ENCODE measurements around the gene ACSL5.

ACSL5 gene

GRCh38 chr10:112373912-112374338 is at the start of gene ACSL5:
TSS of gene ACSL5 (plus strand) at chr10:112374116. CDS start at chr10:112394947, 20,831 bp downstream.
- H3K4me3 ChIP-seq (ENCODE audit: low read depth in 1 of 2, low read length in 2 of 2) = no peak within 1 kb of the TSS
- no peak within 1 kb of the TSS for H3K27ac ChIP-seq (ENCODE audit: low read depth, low read length)
- no peaks in the 10 kb centered on the region for H3K4me1 ChIP-seq (ENCODE audit: insufficient read depth, low read length)
- H3K9me3 ChIP-seq (ENCODE audit: low read length) = no peaks in the 10 kb centered on the region
- no peaks in the 10 kb centered on the region for H3K27me3 ChIP-seq (ENCODE audit: control insufficient read depth in 1 of 2, insufficient read depth in 2 of 2, low read length in 2 of 2)
- no peak within 1 kb of the TSS for H3K9ac ChIP-seq (ENCODE audit: low read length)
- no peaks in the 10 kb centered on the region for H3K36me3 ChIP-seq (ENCODE audit: insufficient read depth, low read length)

GRCh38 chr10:112327678-112328077 is 46.2 kb upstream of the ACSL5 start:
- H3K27ac ChIP-seq (ENCODE audit: low read depth, low read length) = no peak overlapping the region
- no peaks in the 10 kb centered on the region for H3K27me3 ChIP-seq (ENCODE audit: control insufficient read depth in 1 of 2, insufficient read depth in 2 of 2, low read length in 2 of 2)
- no peak overlapping the region for H3K9ac ChIP-seq (ENCODE audit: low read length)
- H3K9me3 ChIP-seq (ENCODE audit: low read length) = no peaks in the 10 kb centered on the region
- no peak overlapping the region for H3K4me3 ChIP-seq (ENCODE audit: low read depth in 1 of 2, low read length in 2 of 2)
- H3K4me1 ChIP-seq (ENCODE audit: insufficient read depth, low read length) = no peaks in the 10 kb centered on the region
- no peaks in the 10 kb centered on the region for H3K36me3 ChIP-seq (ENCODE audit: insufficient read depth, low read length)

- no peak overlapping the region for H3K27ac ChIP-seq (ENCODE audit: low read depth, low read length)
- no peaks in the 10 kb centered on the region for H3K9me3 ChIP-seq (ENCODE audit: low read length)
- no peaks in the 10 kb centered on the region for H3K27me3 ChIP-seq (ENCODE audit: control insufficient read depth in 1 of 2, insufficient read depth in 2 of 2, low read length in 2 of 2)
- no peaks in the 10 kb centered on the region for H3K4me1 ChIP-seq (ENCODE audit: insufficient read depth, low read length)
- no peak overlapping the region for H3K4me3 ChIP-seq (ENCODE audit: low read depth in 1 of 2, low read length in 2 of 2)
- no peak overlapping the region for H3K9ac ChIP-seq (ENCODE audit: low read length)
- H3K36me3 ChIP-seq (ENCODE audit: insufficient read depth, low read length) = no peaks in the 10 kb centered on the region
Observed at GRCh38 chr10:112330162-112330561, 43.8 kb upstream of the ACSL5 start.

- Histone ChIP-seq H3K27ac (ENCODE audit: low read depth, low read length) (no peak overlapping the region), H3K36me3 (ENCODE audit: insufficient read depth, low read length) (no peaks in the 10 kb centered on the region), H3K4me1 (ENCODE audit: insufficient read depth, low read length) (no peaks in the 10 kb centered on the region)
Observed at GRCh38 chr10:112330607-112331160, 43.2 kb upstream of the ACSL5 start.

GRCh38 chr10:112332022-112332421 is 41.9 kb upstream of the ACSL5 start:
- no peak overlapping the region for H3K4me3 ChIP-seq (ENCODE audit: low read depth in 1 of 2, low read length in 2 of 2)
- H3K36me3 ChIP-seq (ENCODE audit: insufficient read depth, low read length) = no peaks in the 10 kb centered on the region
- H3K9ac ChIP-seq (ENCODE audit: low read length) = no peak overlapping the region
- H3K27ac ChIP-seq (ENCODE audit: low read depth, low read length) = no peak overlapping the region
- no peaks in the 10 kb centered on the region for H3K4me1 ChIP-seq (ENCODE audit: insufficient read depth, low read length)
- no peaks in the 10 kb centered on the region for H3K9me3 ChIP-seq (ENCODE audit: low read length)
- no peaks in the 10 kb centered on the region for H3K27me3 ChIP-seq (ENCODE audit: control insufficient read depth in 1 of 2, insufficient read depth in 2 of 2, low read length in 2 of 2)

More at GRCh38 chr10:112330607-112331160, 43.2 kb upstream of the ACSL5 start:
- Histone ChIP-seq H3K4me3 (ENCODE audit: low read depth in 1 of 2, low read length in 2 of 2) (no peak overlapping the region), H3K9me3 (ENCODE audit: low read length) (no peaks in the 10 kb centered on the region), H3K27me3 (ENCODE audit: control insufficient read depth in 1 of 2, insufficient read depth in 2 of 2, low read length in 2 of 2) (no peaks in the 10 kb centered on the region), H3K9ac (ENCODE audit: low read length) (no peak overlapping the region)

- Histone ChIP-seq H3K4me1 (ENCODE audit: insufficient read depth, low read length) (no peaks in the 10 kb centered on the region), H3K27ac (ENCODE audit: low read depth, low read length) (no peak overlapping the region), H3K27me3 (ENCODE audit: control insufficient read depth in 1 of 2, insufficient read depth in 2 of 2, low read length in 2 of 2) (no peaks in the 10 kb centered on the region), H3K36me3 (ENCODE audit: insufficient read depth, low read length) (no peaks in the 10 kb centered on the region), H3K9me3 (ENCODE audit: low read length) (no peaks in the 10 kb centered on the region), H3K9ac (ENCODE audit: low read length) (no peak overlapping the region), H3K4me3 (ENCODE audit: low read depth in 1 of 2, low read length in 2 of 2) (no peak overlapping the region)
Observed at GRCh38 chr10:112332509-112333228, 41.2 kb upstream of the ACSL5 start.

- Histone ChIP-seq H3K9me3 (ENCODE audit: low read length) (no peaks in the 10 kb centered on the region), H3K4me1 (ENCODE audit: insufficient read depth, low read length) (no peaks in the 10 kb centered on the region), H3K4me3 (ENCODE audit: low read depth in 1 of 2, low read length in 2 of 2) (no peak overlapping the region), H3K27ac (ENCODE audit: low read depth, low read length) (no peak overlapping the region), H3K27me3 (ENCODE audit: control insufficient read depth in 1 of 2, insufficient read depth in 2 of 2, low read length in 2 of 2) (no peaks in the 10 kb centered on the region), H3K9ac (ENCODE audit: low read length) (no peak overlapping the region), H3K36me3 (ENCODE audit: insufficient read depth, low read length) (no peaks in the 10 kb centered on the region)
Observed at GRCh38 chr10:112333452-112333851, 40.5 kb upstream of the ACSL5 start.

GRCh38 chr10:112335111-112335867 is 38.6 kb upstream of the ACSL5 start:
- Histone ChIP-seq H3K36me3 (ENCODE audit: insufficient read depth, low read length) (no peaks in the 10 kb centered on the region), H3K27me3 (ENCODE audit: control insufficient read depth in 1 of 2, insufficient read depth in 2 of 2, low read length in 2 of 2) (no peaks in the 10 kb centered on the region), H3K9me3 (ENCODE audit: low read length) (no peaks in the 10 kb centered on the region), H3K27ac (ENCODE audit: low read depth, low read length) (no peak overlapping the region), H3K9ac (ENCODE audit: low read length) (no peak overlapping the region), H3K4me1 (ENCODE audit: insufficient read depth, low read length) (no peaks in the 10 kb centered on the region), H3K4me3 (ENCODE audit: low read depth in 1 of 2, low read length in 2 of 2) (no peak overlapping the region)

- H3K4me1 ChIP-seq (ENCODE audit: insufficient read depth, low read length) = no peaks in the 10 kb centered on the region
- no peak overlapping the region for H3K27ac ChIP-seq (ENCODE audit: low read depth, low read length)
- H3K9me3 ChIP-seq (ENCODE audit: low read length) = no peaks in the 10 kb centered on the region
- H3K4me3 ChIP-seq (ENCODE audit: low read depth in 1 of 2, low read length in 2 of 2) = no peak overlapping the region
- no peaks in the 10 kb centered on the region for H3K27me3 ChIP-seq (ENCODE audit: control insufficient read depth in 1 of 2, insufficient read depth in 2 of 2, low read length in 2 of 2)
- H3K36me3 ChIP-seq (ENCODE audit: insufficient read depth, low read length) = no peaks in the 10 kb centered on the region
- H3K9ac ChIP-seq (ENCODE audit: low read length) = no peak overlapping the region
Observed at GRCh38 chr10:112335868-112336265, 38.0 kb upstream of the ACSL5 start.

- H3K9ac ChIP-seq (ENCODE audit: low read length) = no peak overlapping the region
- H3K9me3 ChIP-seq (ENCODE audit: low read length) = no peaks in the 10 kb centered on the region
- no peak overlapping the region for H3K27ac ChIP-seq (ENCODE audit: low read depth, low read length)
- no peak overlapping the region for H3K4me3 ChIP-seq (ENCODE audit: low read depth in 1 of 2, low read length in 2 of 2)
- H3K4me1 ChIP-seq (ENCODE audit: insufficient read depth, low read length) = no peaks in the 10 kb centered on the region
- H3K27me3 ChIP-seq (ENCODE audit: control insufficient read depth in 1 of 2, insufficient read depth in 2 of 2, low read length in 2 of 2) = no peaks in the 10 kb centered on the region
- no peaks in the 10 kb centered on the region for H3K36me3 ChIP-seq (ENCODE audit: insufficient read depth, low read length)
Observed at GRCh38 chr10:112336556-112337201, 37.2 kb upstream of the ACSL5 start.

- no peak overlapping the region for H3K9ac ChIP-seq (ENCODE audit: low read length)
- no peaks in the 10 kb centered on the region for H3K4me1 ChIP-seq (ENCODE audit: insufficient read depth, low read length)
- H3K36me3 ChIP-seq (ENCODE audit: insufficient read depth, low read length) = no peaks in the 10 kb centered on the region
- no peak overlapping the region for H3K4me3 ChIP-seq (ENCODE audit: low read depth in 1 of 2, low read length in 2 of 2)
- H3K27ac ChIP-seq (ENCODE audit: low read depth, low read length) = no peak overlapping the region
- H3K27me3 ChIP-seq (ENCODE audit: control insufficient read depth in 1 of 2, insufficient read depth in 2 of 2, low read length in 2 of 2) = no peaks in the 10 kb centered on the region
- H3K9me3 ChIP-seq (ENCODE audit: low read length) = no peaks in the 10 kb centered on the region
Observed at GRCh38 chr10:112338957-112339356, 35.0 kb upstream of the ACSL5 start.
